ENCODE data around the gene AMFR. TPM values are rescaled to one million over a fixed set of nuclear protein-coding genes. Genes with fewer than 3 reads are reported as not detected.

The AMFR gene
- total and polyA plus RNA-seq, 2 of the 13 experiments (the other 11 are each of a cell fraction or from before 2014, with no cell fraction given), result 52.9 to 108 TPM

DNA sequence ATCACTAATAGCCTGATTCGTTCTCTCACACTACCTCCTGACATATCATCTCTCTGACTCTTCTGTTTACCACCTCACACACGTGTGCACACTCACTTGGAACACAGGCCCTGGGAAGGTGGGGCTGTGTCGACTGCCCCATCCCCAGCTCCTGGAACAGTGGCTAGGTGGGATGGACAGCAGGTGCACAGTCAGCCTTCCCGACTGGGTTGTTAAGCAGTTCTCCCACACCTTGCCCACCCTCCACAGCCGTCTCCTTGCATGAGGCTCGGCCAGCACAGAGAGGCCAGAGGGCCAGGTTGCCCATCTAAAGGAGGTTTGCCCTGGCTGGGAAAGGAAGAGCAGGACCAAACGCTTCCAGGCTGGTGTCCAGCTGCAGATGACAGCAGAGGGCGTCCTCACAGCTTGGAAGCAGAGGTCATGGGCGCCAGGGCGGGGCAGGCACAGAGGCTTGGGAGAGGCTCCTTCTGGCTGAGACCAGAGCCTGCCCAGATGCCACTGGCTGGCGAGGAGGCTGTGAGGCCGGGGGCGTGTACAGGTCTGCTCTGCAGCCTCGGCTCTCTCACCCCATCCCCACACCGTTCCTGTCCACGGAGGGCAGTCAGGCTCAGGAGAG is 92.8 kb downstream of the AMFR start (continued):
- TF ChIP-seq ZHX1 (CRISPR knock-in tag; IDR thresholded peaks at IDR 0.05; ENCODE audit: low read depth), result no peak
- no peak for TF ChIP-seq RORA (CRISPR knock-in tag; IDR thresholded peaks at IDR 0.05)
- TF ChIP-seq RAD51 (IDR thresholded peaks at IDR 0.05; ENCODE audit: borderline replicate concordance), result no peak
- TF ChIP-seq ZNF256 (CRISPR knock-in tag; conservative IDR thresholded peaks at IDR 0.05), result no peak
- TF ChIP-seq NR0B2 (CRISPR knock-in tag; IDR thresholded peaks at IDR 0.05), result no peak
- no peak for TF ChIP-seq MIXL1 (CRISPR knock-in tag; IDR thresholded peaks at IDR 0.05)
- TF ChIP-seq ZNF616 (CRISPR knock-in tag; IDR thresholded peaks at IDR 0.05; ENCODE audit: low read depth), result no peak
- TF ChIP-seq GPBP1L1 (CRISPR knock-in tag; IDR thresholded peaks at IDR 0.05), result no peak
- TF ChIP-seq FOXP4 (CRISPR knock-in tag; IDR thresholded peaks at IDR 0.05), result no peak
- no peak for TF ChIP-seq ARNT2 (CRISPR knock-in tag; IDR thresholded peaks at IDR 0.05; ENCODE audit: low read depth)
- TF ChIP-seq, protein P1, sequence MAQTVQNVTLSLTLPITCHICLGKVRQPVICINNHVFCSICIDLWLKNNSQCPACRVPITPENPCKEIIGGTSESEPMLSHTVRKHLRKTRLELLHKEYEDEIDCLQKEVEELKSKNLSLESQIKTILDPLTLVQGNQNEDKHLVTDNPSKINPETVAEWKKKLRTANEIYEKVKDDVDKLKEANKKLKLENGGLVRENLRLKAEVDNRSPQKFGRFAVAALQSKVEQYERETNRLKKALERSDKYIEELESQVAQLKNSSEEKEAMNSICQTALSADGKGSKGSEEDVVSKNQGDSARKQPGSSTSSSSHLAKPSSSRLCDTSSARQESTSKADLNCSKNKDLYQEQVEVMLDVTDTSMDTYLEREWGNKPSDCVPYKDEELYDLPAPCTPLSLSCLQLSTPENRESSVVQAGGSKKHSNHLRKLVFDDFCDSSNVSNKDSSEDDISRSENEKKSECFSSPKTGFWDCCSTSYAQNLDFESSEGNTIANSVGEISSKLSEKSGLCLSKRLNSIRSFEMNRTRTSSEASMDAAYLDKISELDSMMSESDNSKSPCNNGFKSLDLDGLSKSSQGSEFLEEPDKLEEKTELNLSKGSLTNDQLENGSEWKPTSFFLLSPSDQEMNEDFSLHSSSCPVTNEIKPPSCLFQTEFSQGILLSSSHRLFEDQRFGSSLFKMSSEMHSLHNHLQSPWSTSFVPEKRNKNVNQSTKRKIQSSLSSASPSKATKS (CRISPR knock-in tag; IDR thresholded peaks at IDR 0.05), result no peak
- TF ChIP-seq CCAR2 (optimal IDR thresholded peaks at IDR 0.05; ENCODE audit: low read depth, low read length), result no peak
- TF ChIP-seq ZBTB46 (CRISPR knock-in tag; IDR thresholded peaks at IDR 0.05; ENCODE audit: borderline replicate concordance), result no peak
- no peak for TF ChIP-seq GATA4 (IDR thresholded peaks at IDR 0.05; ENCODE audit: borderline replicate concordance, low read depth)
